Sigmoid colon (tissue), 4 donors: ENCODE data around the gene NRSN2.

ENCODE experiments used
- CTCF ChIP-seq, 4 experiments: fragments of 450-650 bp in 3 of 4; fragments of 200-600 bp in 1 of 4; IDR thresholded peaks; one replicate each; pipeline ENCODE4 v1.5.1; 2016 to 2019; ENCODE audit warnings: antibody characterized with exemption in 4 of 4, mild to moderate bottlenecking in 3 of 4, moderate library complexity in 2 of 4
- POLR2AphosphoS5 ChIP-seq, 4 donors: sonication (generic); formaldehyde crosslinking; IDR thresholded peaks; one replicate each; pipeline ENCODE4 v1.6.1; 2017; ENCODE audit warnings: antibody characterized with exemption in 4 of 4

- TF ChIP-seq CTCF (IDR thresholded peaks at IDR 0.05) (no peak), POLR2AphosphoS5 (IDR thresholded peaks at IDR 0.05) (no peak)
These were observed 20.2 kb upstream of the NRSN2 start for GRCh38 chr20:326645-327185.
